SK-N-SH treated with all-trans-retinoic acid at 6 μM for 48 hours (cell line): ENCODE results near the gene UBA3.

ENCODE experiments used
- ATAC-seq: fragments of 200-7000 bp; cut with Tn5 transposase; 3 replicates; pipeline ENCODE4 v1.9.1; 2020; ENCODE audit warnings: mild to moderate bottlenecking, moderate library complexity
- BACH2 ChIP-seq: fragments of 250-450 bp; sonication (Bioruptor Pico); IDR thresholded peaks from 2 replicates; pipeline ENCODE4 v1.9.0; 2021; ENCODE audit warnings: mild to moderate bottlenecking, borderline replicate concordance
- CREB5 ChIP-seq: fragments of 250-450 bp; sonication (Bioruptor Pico); IDR thresholded peaks from 2 replicates; pipeline ENCODE4 v1.5.1; 2020; ENCODE audit warnings: low read depth, mild to moderate bottlenecking, moderate library complexity
- CSDC2 ChIP-seq: fragments of 250-450 bp; sonication (Bioruptor Pico); IDR thresholded peaks from 2 replicates; pipeline ENCODE4 v1.5.0; 2020; ENCODE audit warnings: mild to moderate bottlenecking, moderate library complexity
- CSRNP3 ChIP-seq: fragments of 250-450 bp; sonication (Bioruptor Pico); IDR thresholded peaks from 2 replicates; pipeline ENCODE4 v1.5.1; 2021; ENCODE audit warnings: mild to moderate bottlenecking, moderate library complexity
- ISL1 ChIP-seq: fragments of 250-450 bp; sonication (Bioruptor Pico); IDR thresholded peaks from 2 replicates; pipeline ENCODE4 v2.1.2; 2022; ENCODE audit warnings: mild to moderate bottlenecking, moderate library complexity
- OSR1 ChIP-seq: fragments of 250-450 bp; sonication (Bioruptor Pico); IDR thresholded peaks from 2 replicates; pipeline ENCODE4 v1.8.0; 2022; ENCODE audit warnings: moderate library complexity, mild to moderate bottlenecking, inconsistent platforms
- PATZ1 ChIP-seq: fragments of 250-450 bp; sonication (Bioruptor Pico); IDR thresholded peaks from 2 replicates; pipeline ENCODE4 v1.8.0; 2020; ENCODE audit warnings: mild to moderate bottlenecking, moderate library complexity, borderline replicate concordance
- POU6F1 ChIP-seq: fragments of 250-450 bp; sonication (Bioruptor Pico); IDR thresholded peaks from 2 replicates; pipeline ENCODE4 v1.8.0; 2021; ENCODE audit warnings: low read depth, mild to moderate bottlenecking, moderate library complexity, borderline replicate concordance
- RARB ChIP-seq: fragments of 250-450 bp; sonication (Bioruptor Pico); IDR thresholded peaks from 2 replicates; pipeline ENCODE4 v1.8.0; 2021; ENCODE audit warnings: mild to moderate bottlenecking, moderate library complexity
- SNAI2 ChIP-seq: fragments of 250-450 bp; sonication (Bioruptor Pico); IDR thresholded peaks from 2 replicates; pipeline ENCODE4 v1.5.0; 2020; ENCODE audit warnings: mild to moderate bottlenecking, moderate library complexity
- TCF4 ChIP-seq: fragments of 250-450 bp; sonication (Bioruptor Pico); IDR thresholded peaks from 2 replicates; pipeline ENCODE4 v1.8.0; 2021; ENCODE audit warnings: mild to moderate bottlenecking, moderate library complexity, borderline replicate concordance
- TOX ChIP-seq: fragments of 250-450 bp; sonication (Bioruptor Pico); IDR thresholded peaks from 2 replicates; pipeline ENCODE4 v1.8.0; 2021; ENCODE audit warnings: mild to moderate bottlenecking, moderate library complexity, borderline replicate concordance
- ZFP3 ChIP-seq: fragments of 250-450 bp; sonication (Bioruptor Pico); IDR thresholded peaks from 2 replicates; pipeline ENCODE4 v1.5.0; 2020; ENCODE audit warnings: mild to moderate bottlenecking, moderate library complexity
- ZFP30 ChIP-seq: fragments of 450-650 bp; formaldehyde crosslinking; IDR thresholded peaks from 2 replicates; pipeline ENCODE4 v1.5.0; 2022; ENCODE audit warnings: mild to moderate bottlenecking, moderate library complexity
- ZNF565 ChIP-seq: fragments of 450-650 bp; formaldehyde crosslinking; conservative IDR thresholded peaks from 2 replicates; pipeline ENCODE4 v1.5.0; 2020; ENCODE audit warnings: low read depth, mild to moderate bottlenecking, moderate library complexity
- ZNF70 ChIP-seq: fragments of 450-650 bp; formaldehyde crosslinking; IDR thresholded peaks from 2 replicates; pipeline ENCODE4 v1.5.0; 2020; ENCODE audit warnings: mild to moderate bottlenecking, moderate library complexity
- ZNF8 ChIP-seq: fragments of 450-650 bp; formaldehyde crosslinking; IDR thresholded peaks from 2 replicates; pipeline ENCODE4 v1.5.0; 2020; ENCODE audit warnings: mild to moderate bottlenecking, moderate library complexity

The UBA3 gene

GRCh38 chr3:69085833-69086722, 5.9 kb upstream of the UBA3 start:
- peak; percentile 50 for ATAC-seq
- no peak for TF ChIP-seq ZFP30 (CRISPR knock-in tag)
- no peak for TF ChIP-seq TCF4
- TF ChIP-seq CSDC2 (CRISPR knock-in tag) = no peak
- TF ChIP-seq SNAI2 = no peak
- TF ChIP-seq ISL1 = no peak
- TF ChIP-seq ZFP3 (CRISPR knock-in tag) = no peak
- TF ChIP-seq OSR1 (CRISPR knock-in tag) = no peak
- TF ChIP-seq ZNF565 (CRISPR knock-in tag) = no peak
- no peak for TF ChIP-seq ZNF8

GRCh38 chr3:69085168-69085832, 5.1 kb upstream of the UBA3 start:
- TF ChIP-seq ZFP3 (CRISPR knock-in tag) (no peak), OSR1 (CRISPR knock-in tag) (no peak), TOX (CRISPR knock-in tag) (no peak), ZNF8 (no peak), TCF4 (no peak)
- peak; percentile 50 for ATAC-seq

GRCh38 chr3:69084326-69085167, 4.4 kb upstream of the UBA3 start, which contains the start of gene ARL6IP5:
ARL6IP5 (plus strand) TSS chr3:69084937; CDS start chr3:69085048, 111 bp downstream.
- no peak for TF ChIP-seq POU6F1 (CRISPR knock-in tag)
- no peak for TF ChIP-seq TOX (CRISPR knock-in tag)
- no peak for TF ChIP-seq ZNF70
- no peak for TF ChIP-seq OSR1 (CRISPR knock-in tag)
- TF ChIP-seq BACH2 (CRISPR knock-in tag) = no peak
- TF ChIP-seq PATZ1 (CRISPR knock-in tag) = no peak
- no peak for TF ChIP-seq RARB (CRISPR knock-in tag)
- peak; percentile 70 for ATAC-seq

- ATAC-seq = peak; percentile 17
- TF ChIP-seq CSDC2 (CRISPR knock-in tag) = no peak
- TF ChIP-seq CREB5 = no peak
- no peak for TF ChIP-seq ZNF8
- no peak for TF ChIP-seq POU6F1 (CRISPR knock-in tag)
- TF ChIP-seq RARB (CRISPR knock-in tag) = no peak
- TF ChIP-seq SNAI2 = no peak
- TF ChIP-seq ZNF70 = no peak
- TF ChIP-seq PATZ1 (CRISPR knock-in tag) = no peak
- no peak for TF ChIP-seq CSRNP3
Observed at GRCh38 chr3:69082805-69083204, 2.6 kb upstream of the UBA3 start.
